ENCODE measurements around the gene GPR31. TPM values are rescaled to one million over a fixed set of nuclear protein-coding genes. Genes with fewer than 3 reads are reported as not detected.

Gene GPR31
- total RNA-seq, 1 donor from 2014 or later, result not detected

DNA sequence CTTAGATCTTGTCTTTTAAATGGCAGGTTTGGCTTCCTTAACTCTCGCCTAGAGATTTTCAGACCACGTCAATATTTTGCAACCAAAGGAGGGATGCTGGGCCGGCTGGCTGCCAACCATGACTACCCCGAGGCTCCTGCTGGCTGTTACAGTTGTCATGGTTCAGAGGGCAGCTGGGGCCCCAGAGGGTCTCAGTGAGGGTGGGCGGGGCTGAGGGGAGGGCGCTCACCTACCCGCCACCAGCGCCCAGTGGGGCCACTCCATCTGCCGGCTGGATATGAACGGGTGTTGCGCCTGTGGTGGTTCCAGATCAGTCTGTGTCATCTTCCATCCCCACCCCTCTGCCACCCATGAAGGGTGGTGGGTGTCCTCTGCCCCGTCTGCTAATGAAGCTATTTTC lies 12.3 kb downstream of the GPR31 start:
- TF ChIP-seq, protein P1, sequence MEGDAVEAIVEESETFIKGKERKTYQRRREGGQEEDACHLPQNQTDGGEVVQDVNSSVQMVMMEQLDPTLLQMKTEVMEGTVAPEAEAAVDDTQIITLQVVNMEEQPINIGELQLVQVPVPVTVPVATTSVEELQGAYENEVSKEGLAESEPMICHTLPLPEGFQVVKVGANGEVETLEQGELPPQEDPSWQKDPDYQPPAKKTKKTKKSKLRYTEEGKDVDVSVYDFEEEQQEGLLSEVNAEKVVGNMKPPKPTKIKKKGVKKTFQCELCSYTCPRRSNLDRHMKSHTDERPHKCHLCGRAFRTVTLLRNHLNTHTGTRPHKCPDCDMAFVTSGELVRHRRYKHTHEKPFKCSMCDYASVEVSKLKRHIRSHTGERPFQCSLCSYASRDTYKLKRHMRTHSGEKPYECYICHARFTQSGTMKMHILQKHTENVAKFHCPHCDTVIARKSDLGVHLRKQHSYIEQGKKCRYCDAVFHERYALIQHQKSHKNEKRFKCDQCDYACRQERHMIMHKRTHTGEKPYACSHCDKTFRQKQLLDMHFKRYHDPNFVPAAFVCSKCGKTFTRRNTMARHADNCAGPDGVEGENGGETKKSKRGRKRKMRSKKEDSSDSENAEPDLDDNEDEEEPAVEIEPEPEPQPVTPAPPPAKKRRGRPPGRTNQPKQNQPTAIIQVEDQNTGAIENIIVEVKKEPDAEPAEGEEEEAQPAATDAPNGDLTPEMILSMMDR (IDR thresholded peaks at IDR 0.05), result no peak
- intact Hi-C loops (cut with DNase I), result no loop called here
- Histone ChIP-seq H3K4me3 (no peak overlapping the region), H3K27ac (no peak overlapping the region), H3K27me3 (ENCODE audit: low read depth) (peaks cover 18% of the 10 kb centered on the region), H3K4me1 (no peaks in the 10 kb centered on the region), H3K36me3 (no peaks in the 10 kb centered on the region), H3K9me3 (no peaks in the 10 kb centered on the region)
- no peak for ATAC-seq
- DNase-seq, result no peak

DNA sequence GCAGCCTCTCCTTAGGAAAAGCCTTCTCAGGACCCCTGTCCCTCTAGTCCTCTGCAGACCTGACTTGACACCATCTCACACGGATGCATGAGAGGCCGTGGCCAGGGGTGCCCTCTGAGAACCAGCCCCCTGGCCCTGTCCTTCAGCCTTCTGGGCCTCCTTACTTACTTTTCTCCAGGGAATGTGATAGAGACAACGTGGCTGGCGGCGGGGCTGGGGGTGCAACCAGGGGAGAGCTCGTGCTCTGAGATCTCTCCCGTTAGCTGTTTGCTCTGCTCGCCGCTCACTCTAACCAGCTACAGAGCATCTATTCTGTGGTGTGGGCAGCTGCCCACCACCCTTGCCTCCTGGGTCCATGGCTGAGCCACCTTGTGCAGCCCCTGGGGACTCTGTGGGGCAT lies 14.7 kb downstream of the GPR31 start:
- TF ChIP-seq, protein P1 (IDR thresholded peaks at IDR 0.05), result no peak
- ATAC-seq, result no peak
- no peak overlapping the region for H3K4me3 ChIP-seq
- no peak overlapping the region for H3K27ac ChIP-seq
- intact Hi-C loops (cut with DNase I), result no loop called here
- no peaks in the 10 kb centered on the region for H3K36me3 ChIP-seq
- no peaks in the 10 kb centered on the region for H3K4me1 ChIP-seq
- DNase-seq, result no peak
- H3K9me3 ChIP-seq, result no peaks in the 10 kb centered on the region
- peaks cover 16% of the 10 kb centered on the region for H3K27me3 ChIP-seq (ENCODE audit: low read depth)

DNA sequence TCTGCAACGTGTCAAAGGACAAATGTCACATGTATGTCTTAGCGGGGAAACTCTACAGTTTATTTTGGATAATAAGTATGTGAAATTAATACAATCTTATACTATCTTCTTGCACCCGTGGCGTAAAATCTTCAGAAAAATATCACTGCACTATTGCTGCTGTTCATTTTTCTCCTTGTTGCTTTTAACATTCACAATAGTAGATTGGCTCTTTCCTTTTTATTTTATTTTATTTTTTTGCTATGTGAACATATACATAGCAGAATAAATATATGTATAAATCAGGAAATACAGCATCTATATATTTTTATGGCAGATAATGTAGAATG lies 15.4 kb downstream of the GPR31 start:
- Histone ChIP-seq H3K27ac (no peak overlapping the region), H3K27me3 (ENCODE audit: low read depth) (peaks cover 15% of the 10 kb centered on the region), H3K4me1 (no peaks in the 10 kb centered on the region), H3K4me3 (no peak overlapping the region), H3K9me3 (no peaks in the 10 kb centered on the region), H3K36me3 (no peaks in the 10 kb centered on the region)
- intact Hi-C loops (cut with DNase I), result no loop called here
- ATAC-seq (no peak), DNase-seq (no peak)
- TF ChIP-seq, protein P1 (IDR thresholded peaks at IDR 0.05), result no peak

DNA sequence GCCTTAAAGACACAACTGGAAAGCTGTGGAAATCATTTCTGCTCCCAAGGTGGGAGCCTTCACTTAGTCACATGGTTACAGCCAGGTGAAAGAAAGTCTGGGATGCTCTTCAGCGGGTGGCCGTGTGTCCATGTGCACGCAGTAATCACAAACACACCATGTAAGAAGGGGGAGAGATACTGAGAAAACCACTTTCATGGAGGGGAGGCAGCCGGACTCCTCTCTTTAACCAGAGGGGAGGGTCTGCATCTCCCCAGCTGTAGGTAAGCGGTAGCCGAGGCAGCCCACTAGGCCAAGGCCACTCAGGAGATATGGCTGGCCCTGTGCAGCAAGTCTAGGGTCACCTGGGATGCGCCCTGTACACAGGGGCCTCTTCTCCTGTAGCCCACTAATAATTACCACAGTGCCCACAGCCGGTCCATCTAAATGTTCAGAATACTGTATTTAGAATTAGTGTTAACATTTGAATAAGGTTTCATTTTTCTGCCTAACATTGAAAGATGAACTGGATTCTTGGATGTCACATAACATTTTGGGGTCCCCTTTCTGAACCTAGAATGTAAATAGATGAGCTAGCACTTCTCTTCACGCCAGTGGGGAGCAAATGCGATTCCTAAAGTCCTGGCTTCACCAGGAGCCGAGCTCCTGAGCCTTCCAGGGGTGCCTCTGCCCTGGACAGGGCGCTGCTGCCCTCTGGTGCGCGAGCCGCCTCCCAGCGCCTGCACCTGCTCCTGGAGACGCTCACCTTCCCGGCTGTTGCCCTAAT lies 15.9 kb downstream of the GPR31 start:
- TF ChIP-seq, protein P1 (IDR thresholded peaks at IDR 0.05), result peak; percentile 72
- Histone ChIP-seq H3K27me3 (ENCODE audit: low read depth) (peaks cover 10% of the 10 kb centered on the region), H3K27ac (no peak overlapping the region), H3K4me1 (no peaks in the 10 kb centered on the region), H3K9me3 (no peaks in the 10 kb centered on the region), H3K4me3 (no peak overlapping the region), H3K36me3 (no peaks in the 10 kb centered on the region)
- DNase-seq (peak; percentile 67), ATAC-seq (peak; percentile 79 to 90)
- intact Hi-C loops (cut with DNase I), result no loop called here

DNA sequence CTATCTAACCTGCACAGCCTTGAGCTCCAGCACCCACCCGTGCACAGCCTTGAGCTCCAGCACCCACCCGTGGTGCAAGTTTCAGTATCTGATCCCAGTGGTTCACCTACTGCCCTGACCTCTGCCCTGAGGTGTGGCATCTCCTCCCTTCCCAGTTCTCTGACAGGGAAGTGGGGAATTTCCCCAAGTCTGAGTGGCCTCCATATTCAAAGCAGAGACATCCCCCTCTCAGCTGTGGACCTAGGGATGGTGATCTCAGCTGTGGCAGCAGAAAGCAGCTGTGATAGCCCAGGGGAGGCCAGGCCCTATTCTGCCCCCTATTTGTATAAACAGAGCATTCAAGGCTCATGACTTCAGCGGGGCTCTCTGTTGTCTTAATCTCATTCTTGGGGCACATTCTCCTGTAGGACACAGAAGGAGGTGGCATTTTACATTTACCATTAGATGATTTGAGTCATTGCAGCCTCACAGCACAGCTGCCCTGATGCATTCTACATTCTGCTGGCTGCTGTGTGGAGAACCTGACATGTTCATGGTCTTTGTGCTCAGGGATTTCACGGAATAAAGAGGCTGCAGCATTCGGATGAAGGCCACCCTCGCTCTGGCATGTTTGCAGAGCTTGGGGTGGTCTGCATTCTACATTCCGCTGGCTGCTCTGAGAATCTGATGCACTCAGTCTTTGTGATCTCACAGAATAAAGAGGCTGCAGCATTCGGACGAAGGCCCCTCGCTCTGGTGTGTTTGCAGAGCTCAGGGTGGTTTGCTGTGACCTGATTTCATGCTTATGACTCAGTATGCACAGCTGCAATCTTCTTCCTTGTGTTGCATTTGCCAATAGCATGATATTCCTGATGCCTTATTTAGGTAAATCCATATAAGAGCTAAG lies 16.9 kb downstream of the GPR31 start:
- no peak overlapping the region for H3K27ac ChIP-seq
- no peak for DNase-seq
- no peaks in the 10 kb centered on the region for H3K36me3 ChIP-seq
- H3K27me3 ChIP-seq (ENCODE audit: low read depth), result peaks cover 8% of the 10 kb centered on the region
- no peaks in the 10 kb centered on the region for H3K4me1 ChIP-seq
- intact Hi-C loops (cut with DNase I), result no loop called here
- ATAC-seq, result no peak
- H3K4me3 ChIP-seq, result no peak overlapping the region
- TF ChIP-seq, protein P1 (IDR thresholded peaks at IDR 0.05), result no peak
- no peaks in the 10 kb centered on the region for H3K9me3 ChIP-seq
